GM12865 (cell line): Measurements from ENCODE around the gene PDS5A.
"Not testable (repeated sequence)": the region's sequence is repeated elsewhere in the genome, so short reads cannot be mapped to it uniquely, and the experiment has no call there.

Experiments
- DNase-seq: peaks from one replicate; pipeline ENCODE4 v3.0.0; 2010; ENCODE audit warnings: low read depth
- H3K4me3 ChIP-seq: 2 replicates; pipeline ENCODE4 v1.5.1; 2011; ENCODE audit warnings: mild to moderate bottlenecking, low read depth, low read length, control low read depth
- CTCF ChIP-seq: IDR thresholded peaks from 2 replicates; pipeline ENCODE4 v1.5.1; 2011; ENCODE audit warnings: low read length, control low read depth, low read depth, inconsistent platforms; ENCODE audit not compliant: insufficient read depth; ENCODE audit errors: missing control alignments

The PDS5A gene

DNA sequence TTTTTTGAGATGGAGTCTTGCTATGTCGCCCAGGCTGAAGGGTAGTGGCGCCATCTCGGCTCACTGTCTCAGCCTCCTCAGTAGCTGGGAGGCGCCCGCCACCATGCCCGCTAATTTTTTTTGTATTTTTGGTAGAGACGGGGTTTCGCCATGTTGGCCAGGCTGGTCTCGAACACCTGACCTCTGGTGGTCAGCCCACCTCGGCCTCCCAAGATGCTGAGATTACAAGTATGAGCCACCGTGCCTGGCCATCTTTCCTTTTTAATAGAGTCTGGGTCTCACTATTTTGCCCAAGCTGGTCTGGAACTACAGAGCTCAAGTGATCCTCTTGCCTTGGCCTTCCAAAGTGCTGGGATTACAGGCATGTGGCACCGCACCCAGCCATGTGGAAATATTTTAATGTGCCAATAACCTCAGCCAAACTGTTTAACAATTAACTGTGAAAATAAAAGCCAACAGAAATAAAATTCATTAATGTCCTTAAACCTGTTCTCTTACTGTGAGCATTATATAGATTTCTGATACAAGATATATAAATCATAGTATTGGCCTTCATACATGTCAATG, 16.3 kb downstream of the PDS5A start:
- no peak for DNase-seq
- no peak overlapping the region for H3K4me3 ChIP-seq
- TF ChIP-seq CTCF = no peak

GRCh38 chr4:39950861-39951481, 26.7 kb downstream of the PDS5A start:
- no peak overlapping the region for H3K4me3 ChIP-seq
- TF ChIP-seq CTCF = no peak
- DNase-seq = no peak

- no peak for DNase-seq
- H3K4me3 ChIP-seq = no peak overlapping the region
- no peak for TF ChIP-seq CTCF
These were observed 29.7 kb downstream of the PDS5A start for GRCh38 chr4:39947963-39948362.

DNA sequence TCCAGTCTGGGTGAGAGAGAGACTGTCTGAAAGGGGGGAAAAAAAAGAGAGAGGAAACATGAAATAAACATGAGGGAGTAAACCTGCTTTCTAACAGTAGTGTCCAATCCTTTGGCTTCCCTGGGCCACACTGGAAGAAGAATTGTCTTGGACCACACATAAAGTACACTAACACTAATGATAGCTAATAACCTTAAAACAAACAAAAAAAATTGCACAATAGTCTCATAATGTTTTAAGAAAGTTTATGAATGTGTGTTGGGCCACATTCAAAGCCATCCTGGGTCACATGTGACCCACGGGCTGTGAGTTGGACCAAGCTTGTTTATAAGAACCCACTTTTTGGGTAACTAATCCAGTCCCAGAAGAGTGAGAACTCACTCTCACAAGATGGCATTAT, 30.3 kb downstream of the PDS5A start:
- DNase-seq = no peak
- no peak overlapping the region for H3K4me3 ChIP-seq
- TF ChIP-seq CTCF = no peak

GRCh38 chr4:39944245-39944644, 33.5 kb downstream of the PDS5A start:
- H3K4me3 ChIP-seq = not testable (repeated sequence)
- peak; percentile 54 for DNase-seq

- no peak for TF ChIP-seq CTCF
- peak; percentile 45 for DNase-seq
- no peak overlapping the region; the same call in 1 of the 2 replicates for H3K4me3 ChIP-seq
These were observed 35.2 kb downstream of the PDS5A start for GRCh38 chr4:39942507-39942906.

DNA sequence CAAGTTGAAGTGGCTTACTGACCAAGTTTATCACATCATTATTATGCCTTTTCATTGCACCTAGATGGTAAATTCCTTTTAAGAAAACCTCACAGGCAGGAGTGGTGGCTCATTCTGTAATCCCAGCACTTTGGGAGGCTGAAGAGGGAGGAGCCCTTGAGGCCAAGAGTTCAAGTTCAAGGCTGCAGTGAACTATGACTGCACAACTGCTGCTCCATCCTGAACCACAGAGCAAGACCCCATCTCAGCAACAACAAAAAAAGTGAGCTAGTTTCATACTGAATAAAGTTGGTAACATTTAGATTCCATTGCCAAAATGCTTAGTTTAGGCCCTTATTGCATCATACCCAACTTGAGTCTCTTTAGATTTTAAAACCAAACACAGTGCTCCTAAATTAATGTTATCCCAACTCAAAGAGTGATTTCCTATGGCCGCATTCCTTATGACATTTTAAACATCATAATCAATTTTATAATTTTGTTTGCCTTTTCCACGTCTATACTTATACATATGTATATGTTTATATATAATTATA, 36.0 kb downstream of the PDS5A start:
- DNase-seq = no peak
- TF ChIP-seq CTCF = no peak
- H3K4me3 ChIP-seq = no peak overlapping the region
